Posterior cingulate gyrus (tissue), 11 donors: Measurements from ENCODE around the gene ANAPC1.
"Not testable (repeated sequence)": the region's sequence is repeated elsewhere in the genome, so short reads cannot be mapped to it uniquely, and the experiment has no call there.

Experiments used
- DNase-seq, 10 donors: peaks; one replicate each; pipeline versions ENCODE4 v3.0.0 to v3.0.0-alpha.2; 2020 to 2021; ENCODE audit warnings: mixed read lengths in 3 of 10
- intact Hi-C: fragments of 100-400 bp; cut with DNase I; formaldehyde crosslinking; loops from one replicate; pipeline ENCODE4 v1.15.1; 2023

The ANAPC1 gene

GRCh38 chr2:111905990-111906735, 22.2 kb upstream of the ANAPC1 start:
- intact Hi-C loops: loop anchor here (1.0 kb wide), 1 partner anchor 14 kb away; no protein-coding TSS in a partner anchor
- DNase-seq: peak in 1 of 10 donors; percentile 42

GRCh38 chr2:111905475-111905869, 21.5 kb upstream of the ANAPC1 start:
- intact Hi-C loops, DNase-seq: not testable (repeated sequence)

- no peak for DNase-seq
- intact Hi-C loops: no loop called here
Observed at GRCh38 chr2:111904726-111905474, 20.9 kb upstream of the ANAPC1 start.

GRCh38 chr2:111903930-111904439, 20.0 kb upstream of the ANAPC1 start:
- DNase-seq: no peak
- intact Hi-C loops: no loop called here

- intact Hi-C loops: no loop called here
- no peak for DNase-seq
Observed at GRCh38 chr2:111903516-111903915, 19.5 kb upstream of the ANAPC1 start.

GRCh38 chr2:111900859-111901258, 16.9 kb upstream of the ANAPC1 start:
- intact Hi-C loops: no loop called here
- DNase-seq: peak in 5 of 10 donors; percentile 27 to 85 (median 50)

- intact Hi-C loops: loop anchor here (2.0 kb wide), 1 partner anchor 22 kb away; no protein-coding TSS in a partner anchor
- DNase-seq: peak in 4 of 10 donors; percentile 24 to 87 (median 80)
Observed at GRCh38 chr2:111898703-111899514, 14.9 kb upstream of the ANAPC1 start.

GRCh38 chr2:111897924-111898702, 14.1 kb upstream of the ANAPC1 start, which contains the start of gene MERTK:
Gene MERTK, plus strand, starts transcription at chr2:111898607. Its CDS starts 129 bp downstream, at chr2:111898736.
- DNase-seq: peak; percentile 36 to 95 (median 68)
- intact Hi-C loops: loop anchor here (2.0 kb wide), 1 partner anchor 23 kb away; no protein-coding TSS in a partner anchor

GRCh38 chr2:111897630-111897923, 13.6 kb upstream of the ANAPC1 start:
- intact Hi-C loops: no loop called here
- DNase-seq: no peak

- DNase-seq: no peak
Observed at GRCh38 chr2:111896576-111896975, 12.6 kb upstream of the ANAPC1 start.

GRCh38 chr2:111896024-111896423, 12.0 kb upstream of the ANAPC1 start:
- intact Hi-C loops: no loop called here
- no peak for DNase-seq

More at GRCh38 chr2:111896576-111896975, 12.6 kb upstream of the ANAPC1 start:
- intact Hi-C loops: no loop called here

- DNase-seq: peak in 2 of 10 donors; percentile 24 to 70
- intact Hi-C loops: no loop called here
Observed at GRCh38 chr2:111884592-111884964, 585 bp upstream of the ANAPC1 start.

GRCh38 chr2:111872806-111873205, 11.2 kb downstream of the ANAPC1 start:
- DNase-seq: not testable (repeated sequence)

GRCh38 chr2:111865124-111865523, 18.9 kb downstream of the ANAPC1 start:
- intact Hi-C loops: not testable (repeated sequence)

More at GRCh38 chr2:111872806-111873205, 11.2 kb downstream of the ANAPC1 start:
- intact Hi-C loops: not testable (repeated sequence)

GRCh38 chr2:111860005-111860404, 24.0 kb downstream of the ANAPC1 start:
- DNase-seq, intact Hi-C loops: not testable (repeated sequence)

More at GRCh38 chr2:111865124-111865523, 18.9 kb downstream of the ANAPC1 start:
- DNase-seq: not testable (repeated sequence)

- DNase-seq, intact Hi-C loops: not testable (repeated sequence)
Observed at GRCh38 chr2:111852544-111852943, 31.4 kb downstream of the ANAPC1 start.

GRCh38 chr2:111850646-111851045, 33.3 kb downstream of the ANAPC1 start:
- intact Hi-C loops: not testable (repeated sequence)
- peak in 5 of 10 donors; percentile 14 to 75 (median 28) for DNase-seq

- intact Hi-C loops, DNase-seq: not testable (repeated sequence)
Observed at GRCh38 chr2:111839625-111840282, 44.2 kb downstream of the ANAPC1 start.

- intact Hi-C loops, DNase-seq: not testable (repeated sequence)
Observed at GRCh38 chr2:111838992-111839391, 45.0 kb downstream of the ANAPC1 start.
